Body of pancreas (tissue), 4 donors: ENCODE results near the gene ATG7. TPM values are rescaled to one million over a fixed set of nuclear protein-coding genes. Genes with fewer than 3 reads are reported as not detected.

Experiments used
- ATAC-seq: fragments of 150-250 bp; one replicate; pipeline ENCODE4 v1.9.1; 2016
- DNase-seq, 4 donors: peaks; one replicate each; pipeline ENCODE4 v3.0.0-alpha.2; 2019
- H3K27ac ChIP-seq, 4 donors: fragments of 200-600 bp; sonication (generic); 1 replicate in 3 of 4; 2 replicates in 1 of 4; pipeline versions ENCODE4 v1.5.1 to v1.6.1; 2016 to 2019; ENCODE audit warnings: mild to moderate bottlenecking in 1 of 4, mixed read lengths in 1 of 4, moderate library complexity in 1 of 4
- H3K27me3 ChIP-seq, 2 donors: fragments of 200-600 bp; sonication (generic); one replicate each; pipeline ENCODE4 v1.6.0; 2016; ENCODE audit warnings: mild to moderate bottlenecking in 1 of 2
- H3K36me3 ChIP-seq, 2 donors: fragments of 200-600 bp; sonication (generic); replicated peaks in 1 of 2; 2 replicates each; pipeline ENCODE4 v1.5.1; 2016; ENCODE audit warnings: low read depth in 2 of 2; ENCODE audit not compliant: insufficient read depth in 1 of 2
- H3K4me1 ChIP-seq: fragments of 200-600 bp; sonication (generic); one replicate; pipeline ENCODE4 v1.6.0; 2016
- H3K4me3 ChIP-seq, 2 donors: fragments of 200-600 bp; sonication (generic); 1 replicate in 1 of 2; 2 replicates in 1 of 2; pipeline ENCODE4 v1.5.1; 2016 to 2019
- H3K9me3 ChIP-seq, 3 donors: fragments of 200-600 bp; sonication (generic); 1 replicate in 2 of 3; 2 replicates in 1 of 3; pipeline ENCODE4 v1.5.1; 2016
- CTCF ChIP-seq, 7 experiments: fragments of 450-650 bp in 4 of 7; fragments of 200-600 bp in 3 of 7; sonication (generic) in 3 of 7; IDR thresholded peaks; one replicate each; pipeline ENCODE4 v1.5.1; 2016 to 2019; ENCODE audit warnings: antibody characterized with exemption in 7 of 7
- POLR2A ChIP-seq, 3 donors: fragments of 450-650 bp; IDR thresholded peaks; one replicate each; pipeline ENCODE4 v1.6.1; 2016; ENCODE audit warnings: antibody characterized with exemption in 3 of 3, mild to moderate bottlenecking in 2 of 3
- whole genome bisulfite sequencing, 2 donors: methylation state at CpG; one replicate each; pipeline ENCODE4 v1.1.5; 2017; 5-methylcytosine and 5-hydroxymethylcytosine counted together
- intact Hi-C: fragments of 100-400 bp; cut with DNase I; formaldehyde crosslinking; loops from one replicate; pipeline ENCODE4 v1.15.1; 2023
- total RNA-seq, 2 donors: library from RNA; depleted of rRNA; stranded (reverse); fragments of >200 nt; gene quantifications; one replicate each; pipeline ENCODE4 v1.1.0, GENCODE V29; 2016

The ATG7 gene
- total RNA-seq, 2 donors from 2014 or later, result 40.5 to 43.6 TPM

GRCh38 chr3:11379238-11379823 lies 107.1 kb downstream of the ATG7 start:
- Histone ChIP-seq H3K27me3 (no peaks in the 10 kb centered on the region), H3K36me3 (no peaks in the 10 kb centered on the region), H3K4me1 (peaks cover 40% of the 10 kb centered on the region), H3K9me3 (no peaks in the 10 kb centered on the region), H3K4me3 (no peak overlapping the region), H3K27ac (peak overlapping the region in 2 of 4 donors; percentile 60 to 78)
- DNase-seq, result no peak
- intact Hi-C loops, result no loop called here
- TF ChIP-seq POLR2A (IDR thresholded peaks at IDR 0.05) (no peak), CTCF (IDR thresholded peaks at IDR 0.05) (peak; percentile 6 to 89 (median 79))
- WGBS, 2 donors, result 29 to 46% methylated on average over 2 of the region's 2 CpGs
- peak; percentile 48 for ATAC-seq

- ATAC-seq (no peak), DNase-seq (no peak)
- intact Hi-C loops, result loop anchor here (5.0 kb wide), 1 partner anchor 272 kb away; no protein-coding TSS in a partner anchor
- Histone ChIP-seq H3K9me3 (no peaks in the 10 kb centered on the region), H3K36me3 (no peaks in the 10 kb centered on the region), H3K4me1 (peaks cover 40% of the 10 kb centered on the region), H3K27me3 (no peaks in the 10 kb centered on the region), H3K4me3 (no peak overlapping the region), H3K27ac (peak overlapping the region; percentile 35 to 78 (median 56))
- WGBS, 2 donors, result 26 to 39% methylated on average over 16 of the region's 16 CpGs
- TF ChIP-seq POLR2A (IDR thresholded peaks at IDR 0.05), result no peak
- no peak for TF ChIP-seq CTCF (IDR thresholded peaks at IDR 0.05)
Observed at GRCh38 chr3:11379824-11380701, 107.9 kb downstream of the ATG7 start.

GRCh38 chr3:11381141-11381540 lies 108.9 kb downstream of the ATG7 start:
- Histone ChIP-seq H3K27me3 (no peaks in the 10 kb centered on the region), H3K36me3 (no peaks in the 10 kb centered on the region), H3K4me1 (peaks cover 46% of the 10 kb centered on the region), H3K9me3 (no peaks in the 10 kb centered on the region), H3K4me3 (no peak overlapping the region), H3K27ac (peak overlapping the region; percentile 35 to 78 (median 56))
- TF ChIP-seq CTCF (IDR thresholded peaks at IDR 0.05) (no peak), POLR2A (IDR thresholded peaks at IDR 0.05) (no peak)
- DNase-seq (no peak), ATAC-seq (no peak)
- intact Hi-C loops, result loop anchor here (5.0 kb wide), 1 partner anchor 271 kb away; no protein-coding TSS in a partner anchor

- Histone ChIP-seq H3K4me1 (peaks cover 48% of the 10 kb centered on the region), H3K36me3 (no peaks in the 10 kb centered on the region), H3K9me3 (no peaks in the 10 kb centered on the region), H3K4me3 (no peak overlapping the region), H3K27ac (peak overlapping the region; percentile 26 to 78 (median 56)), H3K27me3 (no peaks in the 10 kb centered on the region)
- intact Hi-C loops, result loop anchor here (5.0 kb wide), 1 partner anchor 271 kb away; no protein-coding TSS in a partner anchor
- peak in 3 of 4 donors; percentile 47 to 71 (median 47) for DNase-seq
- no peak for TF ChIP-seq POLR2A (IDR thresholded peaks at IDR 0.05)
- peak in 1 of 7 experiments; percentile 3 for TF ChIP-seq CTCF (IDR thresholded peaks at IDR 0.05)
- 35 to 45% methylated on average over 4 of the region's 4 CpGs for WGBS, 2 donors
- ATAC-seq, result peak; percentile 84
Observed at GRCh38 chr3:11381563-11381962, 109.4 kb downstream of the ATG7 start.
